AG08395 (cell line): ENCODE results near the gene TFEB.

ENCODE experiments used
- DNase-seq: peaks from one replicate; pipeline ENCODE4 v3.0.0; 2012; ENCODE audit warnings: mixed read lengths, low spot score

Gene TFEB

DNA sequence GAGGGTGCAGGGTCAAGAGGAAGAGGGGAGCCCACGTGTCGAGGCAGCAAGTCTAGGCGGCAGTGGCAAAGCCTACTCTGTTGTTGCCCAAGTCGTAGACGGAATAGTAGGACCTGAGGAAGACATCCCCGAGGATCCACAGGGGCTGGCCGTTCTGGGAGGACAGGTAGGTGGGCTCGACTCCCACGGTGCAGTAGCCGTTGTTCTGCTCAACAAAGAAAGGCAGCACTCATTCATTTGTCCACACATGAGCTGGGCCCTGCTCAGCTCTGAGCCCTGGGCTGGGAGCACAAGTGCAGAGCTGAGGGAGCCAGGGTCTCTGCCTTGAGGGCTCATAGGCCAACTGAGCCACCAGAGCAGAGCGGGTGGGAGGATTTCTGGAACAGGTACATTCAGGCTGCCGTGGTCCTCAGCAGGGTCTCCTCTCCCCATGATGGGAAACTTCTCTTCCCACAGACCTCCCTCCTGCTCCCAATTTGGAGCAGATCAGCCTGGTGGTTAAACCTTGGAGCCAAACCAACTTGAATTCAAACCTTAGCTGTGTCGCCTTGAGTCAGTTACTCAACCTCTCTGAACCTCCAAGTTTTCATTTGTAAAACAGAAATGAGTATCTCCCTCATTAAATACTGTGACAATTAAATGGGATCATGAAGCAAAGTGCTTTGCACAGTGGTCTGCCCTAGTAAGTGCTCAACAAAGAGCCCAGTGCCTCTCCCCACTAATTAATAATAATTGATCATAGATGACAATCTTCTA lies 1.6 kb upstream of the TFEB start:
- DNase-seq, result no peak

- no peak for DNase-seq
Observed at GRCh38 chr6:41736186-41736733, 852 bp upstream of the TFEB start.

GRCh38 chr6:41734666-41735426 lies 562 bp downstream of the TFEB start:
- peak; percentile 83 for DNase-seq

GRCh38 chr6:41733707-41734665 lies 1.4 kb downstream of the TFEB start:
- peak; percentile 81 for DNase-seq

DNA sequence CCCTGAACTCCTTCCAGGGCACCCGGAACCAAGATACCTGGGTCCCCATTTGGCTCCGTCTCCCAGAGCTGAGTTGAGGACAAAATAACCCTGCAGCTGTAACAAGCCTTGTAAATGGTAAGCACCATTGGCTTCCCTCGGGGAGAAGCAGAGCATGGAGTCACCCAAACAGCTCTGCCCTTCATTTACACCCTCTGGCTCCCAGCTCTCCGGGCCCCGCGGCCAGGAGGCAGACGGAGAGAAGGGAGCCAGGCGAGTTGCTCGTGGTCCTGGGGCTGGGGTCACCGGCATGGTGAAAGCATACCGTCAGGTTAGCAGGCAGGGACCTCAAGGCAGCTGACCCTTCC lies 2.1 kb downstream of the TFEB start:
- no peak for DNase-seq

DNA sequence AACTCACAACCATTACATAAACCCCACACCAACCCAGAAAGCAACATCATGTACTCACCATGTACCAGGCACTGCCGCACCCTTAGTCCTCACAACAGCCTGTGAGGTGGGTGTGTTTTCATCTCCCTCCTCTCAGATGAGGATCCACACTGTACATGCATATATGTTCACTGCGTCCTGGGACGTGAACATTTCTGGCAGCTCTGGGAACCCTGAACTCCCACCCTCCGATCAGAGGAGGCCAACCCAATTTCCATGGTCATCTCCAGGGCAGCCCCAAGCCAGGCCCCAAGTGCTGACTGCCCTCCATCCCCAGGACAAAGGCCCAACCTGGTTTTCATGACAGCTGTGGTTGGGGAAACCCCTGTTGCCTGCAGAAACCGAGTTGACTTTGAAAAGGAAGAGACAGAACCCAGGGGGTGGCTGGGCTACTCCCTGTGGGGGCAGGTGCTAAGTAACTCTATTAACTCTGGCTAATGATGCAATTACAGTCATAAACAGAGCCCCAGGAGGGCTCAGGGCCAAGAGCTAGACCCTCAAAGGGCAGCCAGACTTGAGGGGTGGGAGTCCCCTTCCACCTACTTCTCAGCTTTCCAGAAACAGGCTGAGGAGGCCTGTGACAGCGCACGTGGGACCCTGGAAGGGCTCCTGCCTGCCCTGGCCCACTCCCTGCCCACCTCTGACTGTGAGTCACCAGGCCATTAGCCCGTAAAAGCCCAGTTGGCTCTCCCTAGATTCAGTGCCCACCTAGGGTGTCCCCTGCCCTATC lies 2.6 kb downstream of the TFEB start:
- no peak for DNase-seq

DNA sequence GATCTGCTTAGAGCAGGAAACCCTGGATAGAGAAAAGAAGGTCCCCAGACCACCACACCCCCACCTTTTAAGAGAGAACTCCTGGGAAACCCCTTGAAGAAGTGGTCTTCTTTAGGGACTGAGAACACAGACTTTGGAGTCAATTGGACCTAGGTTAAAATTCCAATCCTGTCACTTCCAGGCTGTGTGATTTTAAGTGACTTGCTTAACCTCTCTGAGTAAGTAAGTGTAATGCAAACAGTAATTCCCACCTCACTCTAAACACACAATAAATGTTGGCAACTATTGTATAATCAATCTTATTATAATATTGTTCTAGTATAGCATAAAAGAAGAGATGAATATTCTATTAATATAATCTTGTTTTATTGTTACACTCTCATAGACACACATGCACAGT lies 3.3 kb downstream of the TFEB start:
- no peak for DNase-seq

GRCh38 chr6:41731561-41732086 lies 3.8 kb downstream of the TFEB start:
- no peak for DNase-seq

DNA sequence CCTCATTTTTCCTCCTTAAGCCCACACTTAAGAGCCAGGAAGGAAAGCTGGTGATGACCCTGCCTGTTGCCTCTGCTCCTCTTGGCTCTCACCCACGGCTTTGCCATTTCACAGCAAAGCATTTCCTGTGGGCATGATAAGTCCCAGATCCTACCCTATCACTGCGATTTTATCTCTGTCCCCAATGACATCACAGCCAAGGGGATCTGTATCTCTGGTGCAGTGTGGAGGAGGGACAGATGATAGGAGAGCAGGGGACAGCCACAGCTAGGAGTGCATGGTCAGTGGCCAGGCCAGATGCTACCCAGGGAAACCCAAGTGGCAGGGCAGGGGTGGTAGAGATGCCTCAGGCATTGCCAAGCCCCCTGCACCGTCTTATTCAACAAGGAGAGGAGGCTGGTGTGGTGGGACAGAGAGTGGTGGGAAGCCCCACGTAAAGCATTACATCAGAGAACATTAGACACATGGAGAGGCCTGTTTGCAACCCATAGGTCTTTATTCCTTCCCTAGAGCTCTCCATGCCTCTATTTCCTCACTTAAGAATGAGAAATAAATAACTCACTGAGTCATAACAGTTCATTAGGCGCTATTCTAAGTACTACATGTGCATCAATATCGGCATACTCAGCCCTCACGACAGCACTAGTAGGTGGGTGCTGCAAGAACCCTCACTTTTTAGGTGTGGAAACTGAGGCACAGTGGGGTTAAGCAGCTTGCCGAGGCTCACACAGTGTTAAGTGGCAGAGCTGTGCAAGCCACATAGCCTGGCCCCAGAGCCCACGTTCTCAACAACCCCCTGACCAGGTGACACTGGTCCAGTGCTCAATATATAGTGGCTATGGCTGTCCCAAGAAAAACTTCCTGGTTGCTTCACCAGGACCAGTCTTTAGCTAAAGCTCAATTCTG lies 4.6 kb downstream of the TFEB start:
- DNase-seq, result peak; percentile 22

GRCh38 chr6:41729624-41730023 lies 5.8 kb downstream of the TFEB start:
- DNase-seq, result no peak

DNA sequence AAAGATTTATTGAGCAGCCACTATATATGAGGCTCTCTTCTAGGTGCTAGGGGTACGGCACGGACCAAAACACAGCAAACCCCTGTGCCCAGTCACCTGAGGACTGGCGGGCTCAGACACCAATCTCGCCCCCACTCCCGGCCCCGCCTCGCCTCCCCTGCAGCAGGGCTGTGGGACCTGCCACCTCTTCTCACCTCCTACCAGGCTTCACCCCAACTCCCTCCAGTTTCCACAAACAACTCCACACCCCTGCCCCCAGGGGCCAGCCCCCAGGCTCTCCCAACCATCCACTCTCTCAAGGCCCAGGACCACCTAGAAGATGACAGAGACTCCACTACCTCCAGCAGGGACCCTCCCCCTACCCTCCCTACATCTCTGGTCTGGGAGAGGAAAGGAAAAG lies 6.5 kb downstream of the TFEB start:
- DNase-seq, result no peak

DNA sequence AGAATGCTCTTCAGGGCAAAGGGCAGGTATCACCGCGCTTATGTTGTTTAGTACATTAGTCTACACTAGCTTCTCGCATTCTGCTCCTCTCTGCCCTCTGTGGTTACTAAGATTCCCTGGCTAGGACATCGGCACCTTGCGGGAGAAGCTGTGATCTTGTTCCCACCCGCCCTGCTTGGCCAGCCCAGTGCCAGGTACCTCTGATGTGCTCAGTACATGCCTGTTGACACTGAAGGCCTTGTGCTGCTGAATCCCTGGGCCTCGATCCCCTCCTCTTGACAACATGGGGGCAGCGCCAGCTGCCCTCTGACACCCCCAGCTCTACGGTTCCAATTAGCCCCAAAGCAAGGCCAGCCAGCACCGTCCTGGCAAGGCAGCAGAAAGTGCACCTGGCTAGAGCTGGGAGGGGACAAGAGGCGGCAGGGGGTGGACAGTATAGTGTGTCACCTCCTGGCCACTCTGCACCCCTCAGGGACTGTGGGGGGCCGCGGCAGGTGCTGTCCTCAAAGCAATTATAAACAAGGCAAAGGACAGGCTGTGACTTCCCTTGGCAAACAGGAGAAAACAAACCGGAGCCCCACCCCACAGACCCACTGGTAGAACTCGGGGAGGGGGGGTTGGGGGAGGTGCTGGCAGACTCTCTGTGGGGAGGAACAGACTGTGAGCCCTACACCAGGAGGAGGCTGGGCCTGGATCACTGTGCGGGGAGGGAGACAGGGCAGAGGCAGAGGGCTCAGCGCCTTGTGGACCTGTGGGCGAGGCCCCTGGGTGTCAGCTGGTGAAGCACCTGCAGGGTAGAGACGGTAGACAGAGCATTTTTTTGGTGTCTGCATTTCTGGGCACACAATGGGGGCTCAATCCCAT lies 7.1 kb downstream of the TFEB start:
- DNase-seq, result no peak

- no peak for DNase-seq
Observed at GRCh38 chr6:41727705-41728072, 7.7 kb downstream of the TFEB start.

DNA sequence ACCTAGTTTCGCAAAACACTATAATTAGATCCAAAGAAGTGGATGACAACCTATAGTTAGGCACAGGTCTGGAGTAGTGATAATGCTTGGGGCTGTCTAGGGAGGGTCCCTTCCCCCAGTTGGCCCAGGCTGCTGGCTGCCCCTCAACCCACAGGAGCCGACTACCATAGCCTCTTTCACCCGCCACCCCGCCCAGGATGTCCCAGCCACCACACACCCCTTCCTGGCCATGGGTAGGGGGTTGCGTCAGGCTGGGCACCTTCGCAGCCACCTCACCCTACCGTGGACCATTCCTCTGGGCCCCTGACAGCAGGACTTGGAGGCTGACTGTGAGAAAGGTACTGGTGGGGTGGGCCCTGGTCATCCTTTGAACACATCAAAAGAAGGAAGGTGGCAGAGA lies 8.5 kb downstream of the TFEB start:
- no peak for DNase-seq

DNA sequence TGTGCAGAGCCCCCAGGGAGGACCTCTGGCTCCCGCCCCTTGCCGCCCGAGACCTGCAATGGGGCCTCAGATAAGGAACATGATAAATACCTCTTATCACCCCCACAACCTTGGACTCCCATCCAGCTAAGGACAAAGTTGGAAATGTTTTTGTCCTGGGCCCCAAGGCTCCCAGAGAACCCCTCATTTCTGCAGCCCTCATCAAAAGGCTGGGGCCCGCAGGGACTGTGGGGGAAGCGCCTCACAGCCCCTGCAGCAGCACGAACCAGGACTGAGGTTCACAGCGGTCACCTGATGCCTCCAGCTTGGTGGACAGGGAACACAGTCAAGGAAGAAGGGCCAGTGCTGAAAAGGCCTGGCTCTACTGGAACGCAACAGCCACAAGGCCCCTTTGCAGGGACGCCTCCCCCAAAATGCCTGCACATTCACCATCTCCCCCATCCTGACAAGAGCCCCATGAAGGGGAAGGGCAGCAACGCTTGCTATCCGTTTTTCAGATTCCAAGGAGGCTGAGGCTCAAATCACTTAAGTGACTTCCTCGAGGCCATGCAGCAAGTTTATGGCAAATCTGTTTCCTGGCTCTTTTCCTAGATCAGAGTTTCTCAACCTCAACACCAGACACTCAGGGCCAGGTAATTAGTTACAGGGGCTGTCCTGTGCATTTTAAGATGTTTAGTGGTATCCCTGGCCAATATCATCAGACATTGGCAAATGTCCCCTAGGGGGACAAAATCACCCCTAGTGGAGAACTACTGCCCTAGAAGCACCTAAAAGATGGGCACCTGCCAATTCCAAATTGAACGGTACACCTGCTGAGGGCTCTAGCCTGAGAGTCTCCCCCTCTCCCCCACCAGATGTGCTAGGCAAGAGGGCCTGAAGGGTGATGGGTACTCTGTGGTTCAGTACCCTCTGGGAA lies 10.6 kb downstream of the TFEB start:
- no peak for DNase-seq

DNA sequence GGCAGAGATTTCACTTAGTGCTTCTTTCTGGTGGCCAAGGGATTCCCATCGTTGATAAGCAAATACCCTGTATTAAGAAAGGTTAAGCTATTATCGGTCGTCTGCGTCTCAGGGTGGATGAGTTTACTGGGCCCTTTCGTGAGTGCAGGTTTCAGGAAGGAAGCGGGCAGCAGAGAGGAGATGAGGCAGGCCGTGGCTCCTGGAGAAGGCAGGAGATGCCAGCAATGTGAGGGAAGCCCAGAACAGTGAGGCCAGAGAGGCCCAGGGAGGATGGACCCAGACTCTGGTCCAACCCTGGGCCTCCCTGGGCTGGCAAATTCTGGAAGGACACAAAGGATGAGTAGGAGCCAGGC lies 11.2 kb downstream of the TFEB start:
- DNase-seq, result no peak

GRCh38 chr6:41723530-41724227 lies 11.7 kb downstream of the TFEB start:
- peak; percentile 97 for DNase-seq
